ENCODE measurements around the gene APOB.

APOB gene

DNA sequence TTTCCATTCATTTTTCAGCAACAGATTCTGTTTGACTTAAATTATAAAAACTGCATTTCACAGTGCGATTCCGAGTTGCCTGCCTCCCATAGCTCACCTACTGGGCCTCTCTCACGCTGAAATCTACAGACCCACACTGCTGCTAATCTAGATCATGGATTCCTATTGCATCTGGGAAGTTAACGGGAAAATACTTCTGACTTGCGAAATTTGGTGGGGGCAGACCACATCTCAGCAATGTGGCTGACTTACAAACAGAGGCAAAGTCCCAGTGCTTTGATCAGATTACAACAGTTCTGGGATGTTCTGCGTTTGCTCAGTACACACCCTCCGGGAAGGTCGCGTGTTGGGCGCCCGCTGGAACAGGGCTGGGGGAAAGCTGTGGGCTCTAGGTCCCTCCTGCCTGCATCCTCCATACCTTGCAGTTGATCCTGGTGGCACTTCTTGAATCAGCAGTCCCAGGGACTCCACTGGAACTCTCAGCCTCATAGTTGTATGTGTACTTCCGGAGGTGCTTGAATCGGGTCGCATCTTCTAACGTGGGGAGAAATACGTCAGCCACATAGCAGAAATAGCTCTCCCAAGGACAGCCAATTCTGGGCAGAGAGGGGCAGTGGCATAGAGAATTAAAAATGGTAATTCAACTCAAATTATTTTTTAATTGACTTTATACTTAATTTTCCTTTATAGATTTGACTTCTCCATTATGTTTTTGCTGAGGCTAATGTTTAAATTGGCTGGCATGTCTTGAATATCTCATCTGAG lies 1.7 kb downstream of the APOB start:
- no peaks in the 10 kb centered on the region for H3K36me3 Mint-ChIP-seq (ENCODE audit: insufficient read depth)
- no peaks in the 10 kb centered on the region for H3K4me1 Mint-ChIP-seq
- ATAC-seq (replicated peaks; ENCODE audit: extremely low read depth, poor library complexity, severe bottlenecking) (no peak), DNase-seq (ENCODE audit: low spot score in 2 of 2) (no peak)
- peaks cover 35% of the 10 kb centered on the region for H3K27me3 Mint-ChIP-seq
- H3K9me3 Mint-ChIP-seq, result no peaks in the 10 kb centered on the region
- no peak overlapping the region for H3K4me3 Mint-ChIP-seq
- H3K27ac Mint-ChIP-seq (ENCODE audit: low read depth), result no peak overlapping the region

DNA sequence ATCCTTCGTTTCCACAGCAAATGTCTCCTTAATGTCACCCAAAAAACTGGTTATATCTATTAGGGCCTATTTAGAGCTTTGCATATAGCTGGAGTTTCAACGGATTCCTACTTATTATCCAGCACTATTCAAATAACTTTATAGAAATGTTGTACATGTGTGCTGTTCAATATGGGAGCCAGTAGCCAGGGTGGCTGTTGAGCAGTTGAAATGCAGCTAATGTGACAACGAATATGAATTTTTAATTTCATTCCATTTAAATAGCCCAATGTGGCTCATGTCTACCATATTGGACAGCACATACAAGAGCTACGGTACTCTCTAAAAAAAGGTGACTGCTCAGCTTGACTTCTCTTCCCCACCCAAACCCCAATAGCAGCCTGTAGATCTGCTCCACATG lies 2.4 kb downstream of the APOB start:
- Mint-ChIP-seq H3K9me3 (no peaks in the 10 kb centered on the region), H3K36me3 (ENCODE audit: insufficient read depth) (no peaks in the 10 kb centered on the region)

DNA sequence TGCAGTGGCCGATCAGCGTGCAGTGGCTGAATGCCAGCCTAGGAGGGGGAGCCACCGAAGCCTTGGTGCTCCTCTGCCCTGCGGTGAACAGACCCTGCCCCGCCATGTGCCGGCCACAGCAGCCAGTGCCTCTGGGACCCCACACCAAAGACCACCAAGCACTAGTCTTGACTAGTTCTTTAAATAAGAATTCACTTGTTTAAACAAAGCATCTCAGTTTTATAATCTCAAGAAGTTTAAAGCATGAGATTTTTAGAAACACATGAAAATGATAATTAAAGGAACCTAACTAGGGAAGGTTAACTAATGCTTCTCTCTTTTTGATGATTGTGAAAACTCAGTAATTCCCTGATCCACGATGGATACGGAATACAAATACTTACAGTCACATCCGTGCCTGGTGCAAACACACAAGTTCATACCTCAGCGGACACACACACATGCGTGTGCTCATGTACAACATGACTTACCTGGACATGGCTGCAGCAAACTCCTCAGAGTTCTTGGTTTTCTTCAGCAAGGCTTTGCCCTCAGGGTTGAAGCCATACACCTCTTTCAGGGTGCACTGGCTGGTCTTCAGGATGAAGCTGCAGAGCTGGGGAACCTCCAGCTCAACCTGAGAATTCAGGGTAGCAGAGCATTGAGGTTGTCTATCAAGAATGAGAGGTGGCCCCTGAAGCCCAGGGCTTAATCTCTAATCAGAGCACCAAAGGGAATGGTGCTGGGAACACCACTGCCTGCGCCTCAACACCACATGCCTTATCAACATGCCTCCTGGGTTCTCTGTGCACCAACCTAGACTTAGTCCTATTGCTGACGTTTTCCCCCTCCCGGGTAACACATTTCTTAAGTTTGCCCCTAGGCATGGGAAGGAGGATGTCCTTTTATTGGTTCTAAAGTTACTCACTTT lies 3.1 kb downstream of the APOB start:
- H3K27me3 Mint-ChIP-seq, result peaks cover 35% of the 10 kb centered on the region
- no peak for ATAC-seq (replicated peaks; ENCODE audit: extremely low read depth, poor library complexity, severe bottlenecking)
- H3K9me3 Mint-ChIP-seq, result no peaks in the 10 kb centered on the region
- no peaks in the 10 kb centered on the region for H3K4me1 Mint-ChIP-seq
- H3K27ac Mint-ChIP-seq (ENCODE audit: low read depth), result no peak overlapping the region
- DNase-seq (ENCODE audit: low spot score in 2 of 2), result no peak
- H3K36me3 Mint-ChIP-seq (ENCODE audit: insufficient read depth), result peaks cover 1% of the 10 kb centered on the region
- no peak overlapping the region for H3K4me3 Mint-ChIP-seq

More for the DNA sequence above, 2.4 kb downstream of the APOB start:
- DNase-seq (ENCODE audit: low spot score in 2 of 2), result no peak
- Mint-ChIP-seq H3K4me3 (no peak overlapping the region), H3K27me3 (peaks cover 35% of the 10 kb centered on the region), H3K4me1 (no peaks in the 10 kb centered on the region), H3K27ac (ENCODE audit: low read depth) (no peak overlapping the region)
- ATAC-seq (replicated peaks; ENCODE audit: extremely low read depth, poor library complexity, severe bottlenecking), result no peak

DNA sequence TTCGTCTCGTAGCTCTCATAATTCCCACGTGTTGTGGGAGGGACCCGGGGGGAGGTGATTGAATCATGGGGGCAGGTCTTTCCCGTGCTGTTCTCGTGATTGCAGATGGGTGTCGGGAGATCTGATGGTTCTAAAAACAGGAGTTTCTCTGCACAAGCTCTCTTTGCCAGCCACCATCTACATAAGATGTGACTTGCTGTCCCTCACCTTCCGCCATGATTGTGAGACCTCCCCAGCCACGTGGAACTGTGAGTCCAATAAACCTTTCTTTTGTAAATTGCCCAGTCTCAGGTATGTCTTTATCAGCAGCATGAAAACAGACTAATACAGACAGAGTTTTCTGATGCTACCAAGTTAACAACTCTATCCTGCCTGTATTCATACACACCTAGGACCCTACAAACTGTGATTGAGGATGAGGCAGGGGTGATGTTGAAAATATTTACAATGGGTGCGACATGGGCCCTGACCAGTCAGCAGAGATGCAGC lies 3.9 kb downstream of the APOB start:
- no peaks in the 10 kb centered on the region for H3K9me3 Mint-ChIP-seq
- no peak overlapping the region for H3K27ac Mint-ChIP-seq (ENCODE audit: low read depth)
- H3K36me3 Mint-ChIP-seq (ENCODE audit: insufficient read depth), result peaks cover 1% of the 10 kb centered on the region
- DNase-seq (ENCODE audit: low spot score in 2 of 2) (no peak), ATAC-seq (replicated peaks; ENCODE audit: extremely low read depth, poor library complexity, severe bottlenecking) (no peak)
- peaks cover 30% of the 10 kb centered on the region for H3K27me3 Mint-ChIP-seq
- H3K4me3 Mint-ChIP-seq, result no peak overlapping the region
- no peaks in the 10 kb centered on the region for H3K4me1 Mint-ChIP-seq

DNA sequence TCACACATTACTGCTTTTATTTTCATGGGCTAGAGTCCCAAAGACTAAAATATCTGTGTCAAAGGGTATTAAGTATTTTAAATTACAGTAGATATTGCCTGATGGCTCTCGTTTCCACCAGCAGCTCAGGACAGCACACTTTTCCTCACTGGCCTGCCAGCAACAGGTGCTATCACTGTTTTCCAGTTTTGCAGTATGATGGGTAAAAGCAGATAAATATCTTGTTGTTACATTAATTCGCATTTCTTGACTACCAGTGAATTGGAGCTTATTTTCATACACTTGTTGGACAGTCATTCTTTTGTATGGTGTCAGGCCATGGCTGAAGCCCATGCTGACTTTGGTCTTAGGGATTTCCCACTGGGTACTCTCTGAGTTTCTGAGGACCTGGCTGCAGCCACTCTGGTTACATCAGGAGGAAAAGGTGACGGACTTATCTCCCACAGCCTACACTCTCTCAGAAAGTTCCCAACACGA lies 4.8 kb downstream of the APOB start:
- Mint-ChIP-seq H3K36me3 (ENCODE audit: insufficient read depth) (peaks cover 1% of the 10 kb centered on the region), H3K27me3 (peaks cover 21% of the 10 kb centered on the region), H3K4me3 (no peak overlapping the region), H3K27ac (ENCODE audit: low read depth) (no peak overlapping the region), H3K4me1 (no peaks in the 10 kb centered on the region), H3K9me3 (no peaks in the 10 kb centered on the region)
- no peak for ATAC-seq (replicated peaks; ENCODE audit: extremely low read depth, poor library complexity, severe bottlenecking)
- DNase-seq (ENCODE audit: low spot score in 2 of 2), result no peak

DNA sequence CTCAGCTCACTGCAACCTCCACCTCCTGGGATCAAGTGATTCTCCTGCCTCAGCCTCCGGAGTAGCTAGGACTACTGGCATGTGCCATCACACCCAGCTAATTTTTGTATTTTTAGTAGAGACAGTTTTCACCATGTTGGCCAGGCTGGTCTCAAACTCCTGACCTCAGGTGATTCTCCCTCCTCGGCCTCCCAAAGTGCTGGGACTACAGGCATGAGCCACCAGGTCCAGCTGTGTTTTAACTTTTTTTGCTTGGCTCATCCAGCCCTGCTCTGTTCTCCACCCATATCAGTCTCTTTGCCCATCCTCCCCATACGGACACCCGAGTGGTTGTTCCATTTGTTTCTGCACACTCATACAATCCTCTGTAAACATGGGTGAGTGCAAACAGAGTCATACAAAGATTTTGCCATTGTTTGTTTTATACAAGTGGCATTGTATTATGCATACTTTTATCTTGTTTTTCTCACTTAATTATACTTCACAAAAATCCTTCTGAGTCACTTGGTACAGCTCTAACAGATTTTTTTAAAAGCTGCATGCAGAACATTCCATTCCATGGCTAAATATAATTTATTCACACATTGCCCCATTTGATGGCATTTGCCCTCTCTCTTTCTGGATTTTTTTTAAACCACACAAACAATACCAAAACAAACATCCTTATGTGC lies 5.3 kb downstream of the APOB start:
- Mint-ChIP-seq H3K27ac (ENCODE audit: low read depth) (no peak overlapping the region), H3K9me3 (no peaks in the 10 kb centered on the region), H3K4me1 (no peaks in the 10 kb centered on the region), H3K36me3 (ENCODE audit: insufficient read depth) (peaks cover 1% of the 10 kb centered on the region), H3K4me3 (no peak overlapping the region), H3K27me3 (peaks cover 20% of the 10 kb centered on the region)
- ATAC-seq (replicated peaks; ENCODE audit: extremely low read depth, poor library complexity, severe bottlenecking) (no peak), DNase-seq (ENCODE audit: low spot score in 2 of 2) (no peak)

DNA sequence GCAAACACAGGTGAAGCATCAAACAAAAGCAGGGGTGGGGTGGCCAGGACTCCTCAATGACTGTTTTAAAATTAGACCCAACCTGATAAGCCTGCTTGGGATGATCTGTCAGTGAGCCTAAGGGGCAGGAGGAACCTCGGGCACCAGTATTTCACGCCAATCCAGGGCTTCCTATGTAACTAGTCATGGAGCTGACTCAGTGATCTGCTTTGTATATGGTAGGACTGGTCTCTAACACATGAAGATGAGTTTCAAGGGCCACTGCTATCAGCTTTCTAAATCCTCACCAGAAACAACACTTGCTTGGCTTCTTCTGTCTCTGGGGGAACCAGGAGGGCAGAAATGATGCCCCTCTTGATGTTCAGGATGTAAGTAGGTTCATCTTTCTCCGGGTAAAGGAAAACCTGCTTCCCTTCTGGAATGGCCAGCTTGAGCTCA lies 6.2 kb downstream of the APOB start:
- DNase-seq (ENCODE audit: low spot score in 2 of 2) (no peak), ATAC-seq (replicated peaks; ENCODE audit: extremely low read depth, poor library complexity, severe bottlenecking) (no peak)
- Mint-ChIP-seq H3K27ac (ENCODE audit: low read depth) (no peak overlapping the region), H3K4me1 (no peaks in the 10 kb centered on the region), H3K4me3 (no peak overlapping the region), H3K36me3 (ENCODE audit: insufficient read depth) (peaks cover 1% of the 10 kb centered on the region), H3K27me3 (peaks cover 13% of the 10 kb centered on the region), H3K9me3 (no peaks in the 10 kb centered on the region)

DNA sequence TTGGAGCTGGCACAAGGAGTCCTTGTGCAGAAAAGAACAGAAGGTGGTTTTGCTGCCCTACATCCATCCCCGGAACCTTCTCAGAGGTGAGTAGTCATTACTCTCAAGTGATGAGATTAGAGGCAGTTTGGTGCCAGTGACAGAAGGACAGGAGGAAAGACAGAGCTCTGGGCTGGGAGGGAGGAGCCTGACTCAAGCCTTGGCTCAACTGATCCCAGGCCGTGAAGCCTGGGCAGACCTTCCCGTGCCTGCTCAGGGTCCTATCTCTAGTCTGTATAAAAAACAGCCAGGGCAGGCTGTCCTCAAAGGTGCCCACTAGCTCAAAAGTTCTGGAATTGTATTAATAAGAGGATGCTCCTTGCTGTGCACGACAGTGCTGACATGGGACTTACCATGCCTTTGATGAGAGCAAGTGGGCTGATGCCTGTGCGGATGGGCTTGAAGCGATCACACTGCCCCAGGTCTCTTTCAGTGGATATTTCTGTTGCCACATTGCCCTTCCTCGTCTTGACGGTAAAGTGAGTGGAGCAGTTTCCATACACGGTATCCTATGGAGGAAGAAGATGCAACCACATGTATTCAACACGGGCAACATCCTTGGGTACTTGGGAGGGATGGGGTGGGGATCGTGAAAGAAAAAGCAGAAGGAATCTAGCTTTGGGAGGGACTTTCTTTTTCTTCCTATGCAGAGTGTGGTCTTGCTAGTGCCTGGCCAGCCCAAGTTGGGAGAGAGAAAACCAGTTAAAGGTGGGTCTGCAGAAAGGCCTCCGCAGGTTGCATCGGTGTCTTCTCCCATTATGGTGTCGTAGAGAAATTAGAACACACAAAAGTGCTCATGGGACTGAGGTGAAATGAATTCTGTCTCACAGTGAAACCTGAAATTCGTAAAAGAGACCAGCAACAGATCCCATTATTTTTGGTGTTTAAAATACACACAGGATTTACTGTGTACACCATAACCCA lies 6.9 kb downstream of the APOB start:
- Mint-ChIP-seq H3K27me3 (peaks cover 6% of the 10 kb centered on the region), H3K27ac (ENCODE audit: low read depth) (no peak overlapping the region), H3K9me3 (no peaks in the 10 kb centered on the region), H3K36me3 (ENCODE audit: insufficient read depth) (peaks cover 1% of the 10 kb centered on the region), H3K4me3 (no peak overlapping the region), H3K4me1 (no peaks in the 10 kb centered on the region)
- ATAC-seq (replicated peaks; ENCODE audit: extremely low read depth, poor library complexity, severe bottlenecking), result no peak
- no peak for DNase-seq (ENCODE audit: low spot score in 2 of 2)

DNA sequence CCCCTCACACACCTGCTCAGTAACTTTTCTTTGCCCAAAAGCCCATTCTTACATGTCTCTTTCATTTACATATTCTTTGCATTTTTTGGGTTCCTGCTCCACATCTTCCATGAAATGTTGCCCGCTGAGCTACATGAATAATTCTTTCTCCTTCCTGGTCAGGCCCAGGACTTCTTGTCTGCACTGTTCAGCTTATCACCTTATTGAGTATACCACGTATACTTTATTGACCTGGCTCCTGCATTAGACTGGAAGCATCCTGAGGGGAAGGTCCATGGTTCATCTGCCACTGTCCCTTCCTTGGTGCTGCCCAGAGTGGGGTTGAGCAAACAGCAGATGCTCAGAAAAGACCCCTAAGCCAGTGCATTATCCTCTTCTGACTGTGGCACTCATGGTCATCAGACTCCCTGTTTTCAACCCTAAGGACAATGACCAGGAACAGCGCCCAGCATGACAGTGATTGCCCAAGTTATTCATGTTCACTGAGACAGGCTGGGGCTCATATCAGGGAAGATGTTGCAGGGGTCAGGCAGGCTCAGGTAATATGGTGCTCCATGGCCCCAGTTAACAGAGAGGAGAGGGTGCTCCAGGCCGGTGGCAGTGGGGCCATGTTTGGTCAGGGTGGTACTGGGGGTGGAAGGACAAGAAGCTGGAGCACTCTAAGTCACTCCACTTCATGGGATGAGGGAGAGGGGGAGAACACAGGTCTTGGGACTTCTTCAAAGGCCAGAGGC lies 7.7 kb downstream of the APOB start:
- Mint-ChIP-seq H3K36me3 (ENCODE audit: insufficient read depth) (peaks cover 1% of the 10 kb centered on the region), H3K27ac (ENCODE audit: low read depth) (no peak overlapping the region), H3K9me3 (no peaks in the 10 kb centered on the region), H3K4me1 (no peaks in the 10 kb centered on the region), H3K27me3 (no peaks in the 10 kb centered on the region), H3K4me3 (no peak overlapping the region)
- DNase-seq (ENCODE audit: low spot score in 2 of 2) (no peak), ATAC-seq (replicated peaks; ENCODE audit: extremely low read depth, poor library complexity, severe bottlenecking) (no peak)

DNA sequence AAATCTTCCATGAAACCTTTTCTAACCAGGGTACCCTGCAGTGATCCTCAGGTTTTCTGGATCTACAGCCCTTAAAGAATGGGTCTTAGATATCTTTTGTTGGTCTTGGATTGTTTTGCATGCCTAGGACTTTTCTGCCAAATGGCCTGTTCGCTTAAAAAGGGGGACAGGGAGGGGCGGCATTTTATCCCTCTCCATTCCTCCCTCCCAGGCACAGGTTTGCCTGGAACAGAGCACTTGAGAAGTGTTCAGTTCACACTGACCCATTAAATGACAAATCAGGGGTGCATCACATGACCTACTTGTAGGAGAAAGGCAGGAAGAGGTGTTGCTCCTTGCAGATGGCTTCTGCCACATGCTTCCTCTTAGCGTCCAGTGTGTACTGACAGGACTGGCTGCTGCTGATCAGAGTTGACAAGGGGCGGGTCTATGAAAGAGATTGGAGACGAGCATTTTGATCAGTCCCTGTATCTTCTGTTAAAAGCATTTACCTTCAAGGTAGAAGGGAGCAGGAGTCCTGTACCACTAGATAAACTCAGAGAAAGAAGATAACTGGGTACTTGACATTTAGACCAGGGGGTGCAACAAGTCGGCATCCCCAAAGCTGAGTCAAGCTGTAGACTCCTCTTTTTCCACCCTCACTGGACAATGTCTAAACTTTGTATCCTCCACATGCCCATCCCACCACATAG lies 8.4 kb downstream of the APOB start:
- Mint-ChIP-seq H3K4me3 (no peak overlapping the region), H3K4me1 (no peaks in the 10 kb centered on the region), H3K9me3 (no peaks in the 10 kb centered on the region), H3K36me3 (ENCODE audit: insufficient read depth) (peaks cover 1% of the 10 kb centered on the region), H3K27me3 (peaks cover 5% of the 10 kb centered on the region), H3K27ac (ENCODE audit: low read depth) (no peak overlapping the region)
- ATAC-seq (replicated peaks; ENCODE audit: extremely low read depth, poor library complexity, severe bottlenecking) (no peak), DNase-seq (ENCODE audit: low spot score in 2 of 2) (no peak)

DNA sequence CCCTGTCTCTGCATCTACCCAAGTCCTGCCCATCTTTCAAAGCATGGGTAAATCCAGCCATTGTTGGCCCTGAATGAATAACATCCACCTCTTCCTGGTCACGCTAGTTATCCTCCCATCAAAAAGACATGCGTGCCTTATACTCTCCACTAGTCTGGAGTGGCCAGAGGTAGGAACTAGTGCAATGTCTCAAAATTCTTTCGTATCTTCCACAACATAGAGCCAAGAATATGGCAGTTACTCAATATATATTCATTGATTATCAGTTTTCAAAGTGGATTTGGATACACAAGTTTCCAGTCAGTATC lies 8.9 kb downstream of the APOB start:
- no peak overlapping the region for H3K27ac Mint-ChIP-seq (ENCODE audit: low read depth)
- H3K4me1 Mint-ChIP-seq, result no peaks in the 10 kb centered on the region
- DNase-seq (ENCODE audit: low spot score in 2 of 2) (no peak), ATAC-seq (replicated peaks; ENCODE audit: extremely low read depth, poor library complexity, severe bottlenecking) (no peak)
- H3K27me3 Mint-ChIP-seq, result peaks cover 10% of the 10 kb centered on the region
- peaks cover 1% of the 10 kb centered on the region for H3K36me3 Mint-ChIP-seq (ENCODE audit: insufficient read depth)
- H3K9me3 Mint-ChIP-seq, result no peaks in the 10 kb centered on the region
- H3K4me3 Mint-ChIP-seq, result no peak overlapping the region
